Stimulated activated CD4-positive, alpha-beta T cell treated with anti-CD3 and anti-CD28 coated beads, Interleukin-15, amount 100 ng/mL, for 48 hours (primary cell): ENCODE results near the gene ARPC5L.
"Not testable (repeated sequence)": the region's sequence is repeated elsewhere in the genome, so short reads cannot be mapped to it uniquely, and the experiment has no call there.

ENCODE experiments used
- DNase-seq, 2 donors: peaks; one replicate each; pipeline ENCODE4 v3.0.0-alpha.2; 2020; ENCODE audit warnings: low read depth in 2 of 2

The ARPC5L gene

GRCh38 chr9:124861342-124862229 lies at the start of gene ARPC5L, which contains the start of gene RPL35:
TSS of gene ARPC5L (plus strand) at chr9:124862130. CDS start at chr9:124869291, 7,161 bp downstream.
TSS of gene RPL35 (minus strand) at chr9:124861957. CDS start at chr9:124861912, 45 bp downstream.
- peak; percentile 93 to 95 for DNase-seq

- peak in 1 of 2 donors; percentile 4 for DNase-seq
Observed at GRCh38 chr9:124812441-124812876, 49.5 kb upstream of the ARPC5L start.

- no peak for DNase-seq
Observed at GRCh38 chr9:124813041-124813440, 48.9 kb upstream of the ARPC5L start.

GRCh38 chr9:124813501-124814163 lies 48.3 kb upstream of the ARPC5L start:
- no peak for DNase-seq

GRCh38 chr9:124814164-124814535 lies 47.8 kb upstream of the ARPC5L start:
- no peak for DNase-seq

GRCh38 chr9:124815601-124816000 lies 46.3 kb upstream of the ARPC5L start:
- DNase-seq = no peak

GRCh38 chr9:124818431-124819281 lies 43.3 kb upstream of the ARPC5L start:
- no peak for DNase-seq

GRCh38 chr9:124820698-124821623 lies 41.0 kb upstream of the ARPC5L start:
- no peak for DNase-seq

GRCh38 chr9:124828489-124829333 lies 33.2 kb upstream of the ARPC5L start:
- no peak for DNase-seq

GRCh38 chr9:124829334-124829669 lies 32.6 kb upstream of the ARPC5L start:
- DNase-seq = no peak

- no peak for DNase-seq
Observed at GRCh38 chr9:124830593-124830992, 31.3 kb upstream of the ARPC5L start.

- no peak for DNase-seq
Observed at GRCh38 chr9:124831642-124832364, 30.1 kb upstream of the ARPC5L start.

GRCh38 chr9:124834591-124834990 lies 27.3 kb upstream of the ARPC5L start:
- no peak for DNase-seq

GRCh38 chr9:124835026-124835557 lies 26.8 kb upstream of the ARPC5L start:
- DNase-seq = no peak

- not testable (repeated sequence) for DNase-seq
Observed at GRCh38 chr9:124838132-124838531, 23.8 kb upstream of the ARPC5L start.

- not testable (repeated sequence) for DNase-seq
Observed at GRCh38 chr9:124838567-124839275, 23.2 kb upstream of the ARPC5L start.

- DNase-seq = no peak
Observed at GRCh38 chr9:124839612-124840299, 22.2 kb upstream of the ARPC5L start.
